H1 (cell line): ENCODE data around the gene PSMG2. TPM values are rescaled to one million over a fixed set of nuclear protein-coding genes. Genes with fewer than 3 reads are reported as not detected.

Source experiments
- CTCF ChIA-PET: fragments of 300-600 bp; sonication (Branson Sonifier 250); formaldehyde crosslinking; loops from one replicate; lab custom pipeline; 2021; ENCODE audit not compliant: partially characterized antibody; lab: Charles Lee
- POLR2A ChIA-PET: fragments of 300-600 bp; sonication (Branson Sonifier 250); formaldehyde crosslinking; loops from one replicate; lab custom pipeline; 2021; ENCODE audit warnings: inconsistent platforms; ENCODE audit not compliant: partially characterized antibody; lab: Charles Lee
- DNase-seq, 2 experiments: peaks; one replicate each; pipeline versions ENCODE4 v3.0.0 to v3.0.0-alpha.2; 2010 to 2022; ENCODE audit warnings: low spot score in 2 of 2, low read depth in 1 of 2, mixed read lengths in 1 of 2
- FAIRE-seq: peaks from 2 replicates; lab custom pipeline; 2011; peaks lifted over from hg19 to GRCh38; lab: Jason Lieb, UNC
- H2AFZ ChIP-seq: 2 replicates; pipeline ENCODE4 v1.8.1; 2012; ENCODE audit warnings: low read length, inconsistent platforms
- H2AK5ac ChIP-seq: 2 replicates; pipeline ENCODE4 v1.6.1; 2013; ENCODE audit warnings: low read depth, low read length
- H2BK120ac ChIP-seq: replicated peaks from 2 replicates; pipeline ENCODE3; 2013; ENCODE audit warnings: low read depth, low read length, inconsistent platforms
- H2BK12ac ChIP-seq: 2 replicates; pipeline ENCODE4 v1.6.1; 2013; ENCODE audit warnings: low read depth, low read length
- H2BK15ac ChIP-seq: 2 replicates; pipeline ENCODE4 v1.6.1; 2013; ENCODE audit warnings: low read length
- H2BK20ac ChIP-seq: 2 replicates; pipeline ENCODE4 v1.6.1; 2013; ENCODE audit warnings: low read length
- H2BK5ac ChIP-seq: 2 replicates; pipeline ENCODE4 v1.6.1; 2013; ENCODE audit warnings: low read depth, low read length
- H3K14ac ChIP-seq: 2 replicates; pipeline ENCODE4 v1.6.1; 2013; ENCODE audit warnings: inconsistent platforms; ENCODE audit not compliant: insufficient read length
- H3K18ac ChIP-seq: 2 replicates; pipeline ENCODE4 v1.6.1; 2013; ENCODE audit warnings: low read length; ENCODE audit errors: extremely low read depth
- H3K23ac ChIP-seq: 2 replicates; pipeline ENCODE4 v1.6.1; 2013; ENCODE audit warnings: inconsistent platforms; ENCODE audit not compliant: insufficient read length
- H3K23me2 ChIP-seq: 2 replicates; pipeline ENCODE4 v1.6.1; 2013; ENCODE audit warnings: low read depth, low read length
- H3K27ac ChIP-seq: 2 replicates; pipeline ENCODE4 v1.6.1; 2011; ENCODE audit warnings: low read depth, low read length, inconsistent platforms
- H3K27me3 ChIP-seq, 4 experiments: replicated peaks in 1 of 4; 1 replicate in 1 of 4; 2 replicates in 3 of 4; pipeline versions ENCODE4 v1.6.1 to v1.8.1; 2011 to 2013; ENCODE audit warnings: low read length in 3 of 4, mild to moderate bottlenecking in 3 of 4, inconsistent platforms in 2 of 4, mixed read lengths in 2 of 4, moderate library complexity in 1 of 4; ENCODE audit not compliant: control insufficient read depth in 3 of 4, insufficient read depth in 3 of 4; ENCODE audit errors: extremely low read depth in 1 of 4
- H3K36me3 ChIP-seq, 4 experiments: 2 replicates each; pipeline versions ENCODE4 v1.6.1 to v1.8.1; 2011 to 2013; ENCODE audit warnings: mild to moderate bottlenecking in 4 of 4, low read length in 3 of 4, moderate library complexity in 2 of 4, control low read depth in 1 of 4, inconsistent platforms in 1 of 4; ENCODE audit not compliant: insufficient read depth in 4 of 4, control insufficient read depth in 2 of 4
- H3K4ac ChIP-seq: replicated peaks from 2 replicates; pipeline ENCODE3; 2013; ENCODE audit warnings: low read length, low read depth, mixed read lengths, inconsistent platforms; ENCODE audit not compliant: insufficient read length
- H3K4me1 ChIP-seq, 4 experiments: replicated peaks in 1 of 4; 1 replicate in 1 of 4; 2 replicates in 3 of 4; pipeline versions ENCODE4 v1.6.1 to v1.8.1; 2011 to 2013; ENCODE audit warnings: low read length in 3 of 4, inconsistent platforms in 2 of 4, mixed read lengths in 1 of 4; ENCODE audit not compliant: insufficient read depth in 4 of 4, control insufficient read depth in 3 of 4
- H3K4me2 ChIP-seq, 2 experiments: 2 replicates each; pipeline versions ENCODE4 v1.6.1 to v1.8.1; 2011 to 2013; ENCODE audit warnings: low read depth in 2 of 2, low read length in 2 of 2, control low read depth in 1 of 2, inconsistent platforms in 1 of 2, mild to moderate bottlenecking in 1 of 2; ENCODE audit not compliant: insufficient read depth in 1 of 2
- H3K4me3 ChIP-seq, 4 experiments: fragments of 200-600, 300-600 bp in 1 of 4; sonication (generic), shearing (Covaris generic), sonication (Bioruptor Twin) in 1 of 4; 2 replicates each; pipeline versions ENCODE4 v1.5.1 to v1.8.1; 2011 to 2016; ENCODE audit warnings: low read length in 4 of 4, low read depth in 3 of 4, control low read depth in 2 of 4, inconsistent platforms in 2 of 4, mild to moderate bottlenecking in 2 of 4, mixed read lengths in 1 of 4, moderate library complexity in 1 of 4; ENCODE audit not compliant: insufficient read depth in 2 of 4; ENCODE audit errors: extremely low read depth in 1 of 4
- H3K56ac ChIP-seq: replicated peaks from 2 replicates; pipeline ENCODE3; 2013; ENCODE audit warnings: low read depth, mild to moderate bottlenecking, mixed read lengths, low read length, inconsistent platforms; ENCODE audit not compliant: insufficient read length
- H3K79me1 ChIP-seq: 2 replicates; pipeline ENCODE4 v1.6.1; 2013; ENCODE audit warnings: low read depth, low read length, control low read depth
- H3K79me2 ChIP-seq, 2 experiments: 2 replicates each; pipeline versions ENCODE4 v1.6.1 to v1.8.1; 2012 to 2013; ENCODE audit warnings: low read length in 2 of 2, mild to moderate bottlenecking in 2 of 2, inconsistent platforms in 1 of 2; ENCODE audit not compliant: insufficient read depth in 2 of 2, control insufficient read depth in 1 of 2
- H3K9ac ChIP-seq, 4 experiments: replicated peaks in 1 of 4; 1 replicate in 1 of 4; 2 replicates in 3 of 4; pipeline versions ENCODE4 v1.6.1 to v1.8.1; 2011 to 2013; ENCODE audit warnings: low read depth in 3 of 4, low read length in 3 of 4, control low read depth in 2 of 4, mild to moderate bottlenecking in 2 of 4, moderate library complexity in 2 of 4, inconsistent platforms in 1 of 4; ENCODE audit errors: extremely low read depth in 1 of 4
- H3K9me3 ChIP-seq, 2 experiments: 2 replicates each; pipeline versions ENCODE4 v1.6.1 to v1.8.1; 2012 to 2013; ENCODE audit warnings: mild to moderate bottlenecking in 2 of 2, moderate library complexity in 2 of 2, control low read depth in 1 of 2, inconsistent platforms in 1 of 2, low read depth in 1 of 2, low read length in 1 of 2, mixed read lengths in 1 of 2; ENCODE audit not compliant: insufficient read depth in 2 of 2
- H4K20me1 ChIP-seq, 2 experiments: replicated peaks in 1 of 2; 2 replicates each; pipeline versions ENCODE3 to v1.8.1; 2011 to 2013; ENCODE audit warnings: inconsistent platforms in 2 of 2, low read length in 2 of 2, mild to moderate bottlenecking in 1 of 2; ENCODE audit not compliant: insufficient read depth in 2 of 2, control insufficient read depth in 1 of 2
- H4K5ac ChIP-seq: 2 replicates; pipeline ENCODE4 v1.6.1; 2013; ENCODE audit warnings: low read length, low read depth, mixed read lengths, inconsistent platforms; ENCODE audit not compliant: insufficient read length
- H4K8ac ChIP-seq: 2 replicates; pipeline ENCODE4 v1.8.0; 2013; ENCODE audit warnings: mild to moderate bottlenecking, moderate library complexity, low read length, inconsistent platforms; ENCODE audit not compliant: insufficient read depth; ENCODE audit errors: extremely low read depth
- H4K91ac ChIP-seq: replicated peaks from 2 replicates; pipeline ENCODE3; 2013; ENCODE audit warnings: low read length, mixed read lengths, inconsistent platforms; ENCODE audit not compliant: insufficient read length
- KDM4A ChIP-seq: IDR thresholded peaks from one replicate; pipeline ENCODE4 v1.7.1; 2012; ENCODE audit warnings: low read depth, mild to moderate bottlenecking, moderate library complexity, low read length, inconsistent platforms; ENCODE audit not compliant: severe bottlenecking
- POLR2AphosphoS5 ChIP-seq: IDR thresholded peaks from 2 replicates; pipeline ENCODE4 v1.6.1; 2011; ENCODE audit warnings: low read depth, low read length
- RXRA ChIP-seq: IDR thresholded peaks from 2 replicates; pipeline ENCODE4 v1.6.1; 2011; ENCODE audit warnings: low read depth, mild to moderate bottlenecking, low read length, moderate library complexity; ENCODE audit not compliant: insufficient read depth
- SAP30 ChIP-seq: fragments of 300-600 bp; sonication (generic); IDR thresholded peaks from 2 replicates; pipeline ENCODE4 v1.7.1; 2012; ENCODE audit warnings: low read length, moderate library complexity, mild to moderate bottlenecking, inconsistent platforms; ENCODE audit not compliant: insufficient read depth, insufficient replicate concordance
- SRF ChIP-seq: IDR thresholded peaks from 2 replicates; pipeline ENCODE4 v1.6.1; 2011; ENCODE audit warnings: mild to moderate bottlenecking, low read depth, low read length, moderate library complexity
- WGBS, 2 experiments: shearing (Covaris generic) in 1 of 2; methylation state at CpG; one replicate each; pipeline versions ENCODE4 v1.1.6 to v1.1.7; 2013 to 2015; ENCODE audit warnings: low lambda C conversion rate in 2 of 2, mixed read lengths in 2 of 2, inconsistent platforms in 1 of 2, low coverage in 1 of 2, missing lambda C conversion rate in 1 of 2; ENCODE audit not compliant: insufficient replicate concordance in 2 of 2, insufficient coverage in 1 of 2, insufficient read length in 1 of 2; ENCODE audit errors: extremely low coverage in 1 of 2, missing lambda C conversion rate in 1 of 2; 5-methylcytosine and 5-hydroxymethylcytosine counted together
- polyA plus RNA-seq, 7 experiments: library from polyadenylated mRNA; depleted of rRNA in 3 of 7; stranded (reverse) in 5 of 7; unstranded in 2 of 7; fragments of >200 nt in 5 of 7; fragments of 200-250 nt in 2 of 7; gene quantifications; 1 replicate in 5 of 7; 2 replicates in 1 of 7; 4 replicates in 1 of 7; pipeline versions ENCODE4 v1.2.1 to v1.2.3, GENCODE V29; 2011 to 2013; ENCODE audit warnings: missing spikeins in 2 of 7, mixed read lengths in 2 of 7
- total RNA-seq: library from RNA; stranded (reverse); fragmentation: NEBNext Ultra II Directional; extraction: Animal tissue kit (Norgen Biotek cat#: 25700); gene quantifications from 2 replicates; pipeline ENCODE4 v1.2.1, GENCODE V29; 2021

Gene PSMG2
- total and polyA plus RNA-seq, 2 of the 8 experiments (the other 6 are each of a cell fraction or from before 2014, with no cell fraction given) = 52.9 to 79.3 TPM

DNA sequence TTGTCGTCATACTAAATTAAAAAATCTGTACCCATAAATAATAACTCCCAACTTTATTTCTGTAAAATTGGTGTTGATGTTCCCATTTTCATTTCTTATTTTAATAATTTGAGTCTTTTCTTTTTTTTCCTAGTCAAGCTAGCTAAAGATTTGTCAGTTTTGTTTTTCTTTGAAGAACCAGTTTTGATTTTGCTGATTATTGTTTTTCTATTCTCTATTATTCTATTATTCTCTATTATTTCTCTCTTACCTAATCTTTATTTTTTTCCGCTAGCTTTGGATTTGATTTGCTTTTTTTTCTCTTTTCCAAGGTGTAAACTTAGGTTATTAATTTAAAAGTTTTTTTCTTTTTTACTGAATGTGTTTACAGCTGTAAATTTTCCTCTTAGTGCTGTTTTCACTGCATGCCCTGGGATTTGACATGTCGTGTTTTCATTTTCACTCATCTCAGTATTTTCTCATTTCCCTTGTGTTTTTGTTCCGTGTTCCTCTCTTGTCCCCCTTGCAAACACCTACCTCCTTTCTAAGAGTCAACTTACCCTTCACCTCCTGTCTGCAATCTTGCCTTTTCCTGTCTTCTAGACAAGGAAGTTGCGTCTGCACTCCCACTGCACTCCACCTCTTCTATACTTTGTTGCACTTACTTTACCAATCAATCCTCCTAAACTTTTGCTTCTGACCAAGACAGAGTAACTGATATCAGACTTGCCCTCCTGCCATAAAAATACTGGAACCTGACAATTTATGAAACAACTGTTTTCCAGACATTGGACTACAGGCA, 18.8 kb downstream of the PSMG2 start:
- Histone ChIP-seq H2AK5ac (no peak overlapping the region), H3K9me3 (no peaks in the 10 kb centered on the region), H2BK5ac (no peak overlapping the region), H3K4me1 (no peaks in the 10 kb centered on the region), H3K18ac (no peak overlapping the region), H2BK12ac (no peak overlapping the region), H2BK20ac (no peak overlapping the region), H3K27ac (no peak overlapping the region), H2BK120ac (no peak overlapping the region), H3K36me3 (peaks cover 16 to 57% (median 25%) of the 10 kb centered on the region in 4 experiments; a peak in 7 of 8 replicates), H3K56ac (no peak overlapping the region), H2AFZ (no peak overlapping the region), H3K4ac (no peak overlapping the region), H4K8ac (no peak overlapping the region), H3K4me3 (no peak overlapping the region), H3K4me2 (no peak overlapping the region), H4K20me1 (peaks cover 0 to 1% of the 10 kb centered on the region in 2 experiments), H3K9ac (no peak overlapping the region), H4K5ac (no peak overlapping the region), H4K91ac (no peak overlapping the region), H3K79me1 (no peaks in the 10 kb centered on the region), H3K23me2 (no peaks in the 10 kb centered on the region), H2BK15ac (no peak overlapping the region), H3K14ac (no peak overlapping the region), H3K23ac (no peak overlapping the region), H3K27me3 (no peaks in the 10 kb centered on the region), H3K79me2 (no peaks in the 10 kb centered on the region)
- no peak for DNase-seq
- ChIA-PET POLR2A (interaction anchor here (1.5 to 1.8 kb wide), 2 partner anchors 10 to 17 kb away, joined by 4 to 5 read pairs; no protein-coding TSS in a partner anchor), CTCF (interaction anchor here (15.6 kb wide), 1 partner anchor 213 kb away, joined by 125 read pairs; no protein-coding TSS in a partner anchor)
- FAIRE-seq = no peak
- WGBS, 2 experiments = 88% methylated on average over 5 of the region's 5 CpGs; no CpG with 5 or more reads in 1 of the 2 experiments
- TF ChIP-seq SAP30 = no peak
- TF ChIP-seq SRF = no peak
- no peak for TF ChIP-seq POLR2AphosphoS5
- no peak for TF ChIP-seq KDM4A
- no peak for TF ChIP-seq RXRA
